NCI-H460 (cell line): ENCODE measurements around the gene ADGRB2. TPM values are rescaled to one million over a fixed set of nuclear protein-coding genes. Genes with fewer than 3 reads are reported as not detected.

ENCODE experiments used
- DNase-seq: peaks from one replicate; pipeline ENCODE4 v3.0.0-alpha.2; 2016; ENCODE audit warnings: low read depth; ENCODE audit errors: extremely low read depth
- small RNA-seq, 2 experiments: library from RNA; depleted of rRNA; stranded (forward); fragments of <200 nt; gene quantifications; one replicate each; pipeline ENCODE3, GENCODE V24; 2014
- total RNA-seq: library from RNA; depleted of rRNA; stranded (reverse); fragments of >200 nt; shearing (Covaris generic); gene quantifications from 2 replicates; pipeline ENCODE4 v1.2.3, GENCODE V29; 2014; rRNA removed

Gene ADGRB2
- total RNA-seq, 1 experiment from 2014 or later, result 2.5 TPM

- DNase-seq, result no peak
These were observed 74.3 kb downstream of the ADGRB2 start for GRCh38 chr1:31689854-31690253.

GRCh38 chr1:31689379-31689778, 74.8 kb downstream of the ADGRB2 start:
- no peak for DNase-seq

- DNase-seq, result no peak
These were observed 75.8 kb downstream of the ADGRB2 start for GRCh38 chr1:31688233-31688918.

GRCh38 chr1:31687601-31688000, 76.5 kb downstream of the ADGRB2 start:
- DNase-seq, result no peak

GRCh38 chr1:31685795-31686194, 78.3 kb downstream of the ADGRB2 start:
- DNase-seq, result no peak

GRCh38 chr1:31683997-31684396, 80.1 kb downstream of the ADGRB2 start:
- no peak for DNase-seq

- no peak for DNase-seq
These were observed 82.7 kb downstream of the ADGRB2 start for GRCh38 chr1:31681415-31681814.

GRCh38 chr1:31679676-31680230, 84.4 kb downstream of the ADGRB2 start:
- no peak for DNase-seq

- no peak for DNase-seq
These were observed 85.0 kb downstream of the ADGRB2 start for GRCh38 chr1:31679091-31679490.

- DNase-seq, result no peak
These were observed 85.5 kb downstream of the ADGRB2 start for GRCh38 chr1:31678681-31679080.

- no peak for DNase-seq
These were observed 86.2 kb downstream of the ADGRB2 start for GRCh38 chr1:31677949-31678348.

- no peak for DNase-seq
These were observed 86.7 kb downstream of the ADGRB2 start for GRCh38 chr1:31677401-31677800.

Small RNA genes within 50 kb of the gene (small RNA-seq; reads per million reads assigned to genes)
- 0 reads per million in 2 experiments for gene MIR4254

Other genes starting within 250 kb of the ADGRB2 start
- 0.27 TPM in 1 of 2 replicates, not detected in the other for gene TINAGL1, start 187.8 kb downstream of the ADGRB2 start, total RNA-seq
- not detected in 2 replicates for gene HCRTR1, start 146.7 kb downstream of the ADGRB2 start, total RNA-seq
- gene PEF1, start 119.5 kb downstream of the ADGRB2 start, total RNA-seq, result 39.9 and 44.7 TPM in 2 replicates
- gene COL16A1, start 60.3 kb downstream of the ADGRB2 start, total RNA-seq, result 2.5 and 3.4 TPM in 2 replicates
- 0.57 and 0.81 TPM in 2 replicates for gene SPOCD1, start 51.7 kb upstream of the ADGRB2 start, total RNA-seq
- 557 and 579 TPM in 2 replicates for gene PTP4A2, start 174.0 kb upstream of the ADGRB2 start, total RNA-seq
- gene KHDRBS1, start 249.5 kb upstream of the ADGRB2 start, total RNA-seq, result 39.2 and 45.1 TPM in 2 replicates